ENCODE results near the gene KRT76.

The KRT76 gene

GRCh38 chr12:52724384-52724783 lies 52.8 kb downstream of the KRT76 start:
- Histone ChIP-seq H3K9me3 (ENCODE audit: control insufficient read depth, low read length) (no peaks in the 10 kb centered on the region), H3K4me3 (ENCODE audit: extremely low read depth, insufficient read depth, low read length, poor library complexity, severe bottlenecking) (no peak overlapping the region), H3K27ac (ENCODE audit: low read depth, low read length, severe bottlenecking) (no peak overlapping the region), H3K36me3 (ENCODE audit: control insufficient read depth, insufficient read depth, low read length) (no peaks in the 10 kb centered on the region), H3K4me1 (ENCODE audit: control insufficient read depth, insufficient read depth, low read length, poor library complexity, severe bottlenecking) (no peaks in the 10 kb centered on the region)
- 89 to 90% methylated on average over 2 to 3 of the region's 3 CpGs for WGBS, 2 experiments (ENCODE audit: insufficient coverage in 2 of 2)

- no peak overlapping the region for H3K27ac ChIP-seq (ENCODE audit: low read depth, low read length, severe bottlenecking)
- H3K9me3 ChIP-seq (ENCODE audit: control insufficient read depth, low read length): no peaks in the 10 kb centered on the region
- H3K4me1 ChIP-seq (ENCODE audit: control insufficient read depth, insufficient read depth, low read length, poor library complexity, severe bottlenecking): no peaks in the 10 kb centered on the region
- H3K4me3 ChIP-seq (ENCODE audit: extremely low read depth, insufficient read depth, low read length, poor library complexity, severe bottlenecking): no peak overlapping the region
- H3K36me3 ChIP-seq (ENCODE audit: control insufficient read depth, insufficient read depth, low read length): no peaks in the 10 kb centered on the region
- WGBS, 2 experiments (ENCODE audit: insufficient coverage in 2 of 2): 75 to 86% methylated on average over 1 of the region's 2 CpGs
Observed at GRCh38 chr12:52722680-52723079, 54.5 kb downstream of the KRT76 start.

GRCh38 chr12:52721838-52722470 lies 55.2 kb downstream of the KRT76 start:
- H3K9me3 ChIP-seq (ENCODE audit: control insufficient read depth, low read length): no peaks in the 10 kb centered on the region
- H3K4me1 ChIP-seq (ENCODE audit: control insufficient read depth, insufficient read depth, low read length, poor library complexity, severe bottlenecking): no peaks in the 10 kb centered on the region
- no peaks in the 10 kb centered on the region for H3K36me3 ChIP-seq (ENCODE audit: control insufficient read depth, insufficient read depth, low read length)
- H3K4me3 ChIP-seq (ENCODE audit: extremely low read depth, insufficient read depth, low read length, poor library complexity, severe bottlenecking): no peak overlapping the region
- no peak overlapping the region for H3K27ac ChIP-seq (ENCODE audit: low read depth, low read length, severe bottlenecking)
- WGBS, 2 experiments (ENCODE audit: insufficient coverage in 2 of 2): 64 to 65% methylated on average over 3 of the region's 3 CpGs

- no peak overlapping the region for H3K4me3 ChIP-seq (ENCODE audit: extremely low read depth, insufficient read depth, low read length, poor library complexity, severe bottlenecking)
- H3K4me1 ChIP-seq (ENCODE audit: control insufficient read depth, insufficient read depth, low read length, poor library complexity, severe bottlenecking): no peaks in the 10 kb centered on the region
- H3K27ac ChIP-seq (ENCODE audit: low read depth, low read length, severe bottlenecking): no peak overlapping the region
- H3K9me3 ChIP-seq (ENCODE audit: control insufficient read depth, low read length): no peaks in the 10 kb centered on the region
- 89 to 90% methylated on average over 6 to 7 of the region's 8 CpGs for WGBS, 2 experiments (ENCODE audit: insufficient coverage in 2 of 2)
- H3K36me3 ChIP-seq (ENCODE audit: control insufficient read depth, insufficient read depth, low read length): no peaks in the 10 kb centered on the region
Observed at GRCh38 chr12:52720365-52720886, 56.7 kb downstream of the KRT76 start.

Data from mesodermal cell (in vitro differentiated cells).